MM.1S (cell line): ENCODE data around the gene HTRA1.

Source experiments
- CTCF ChIP-seq: fragments of 300-600 bp; sonication (generic); IDR thresholded peaks from 2 replicates; pipeline ENCODE4 v1.5.1; 2016; ENCODE audit warnings: antibody characterized with exemption, low read length, mixed read lengths
- EZH2phosphoT487 ChIP-seq: fragments of 300-600 bp; sonication (generic); IDR thresholded peaks from 2 replicates; pipeline ENCODE4 v1.6.1; 2018; ENCODE audit warnings: antibody characterized with exemption, low read length

GRCh38 chr10:122514045-122514840 is 52.9 kb downstream of the HTRA1 start:
- no peak for TF ChIP-seq EZH2phosphoT487
- no peak for TF ChIP-seq CTCF
